Left ventricle myocardium superior (tissue), 1 donor: ENCODE measurements around the gene HNMT. TPM values are rescaled to one million over a fixed set of nuclear protein-coding genes. Genes with fewer than 3 reads are reported as not detected.
"Not testable (repeated sequence)": the region's sequence is repeated elsewhere in the genome, so short reads cannot be mapped to it uniquely, and the experiment has no call there.

Experiments
- ATAC-seq: fragments of 200-7000 bp; cut with Tn5 transposase; one replicate; pipeline ENCODE4 v1.9.1; 2020; ENCODE audit warnings: mild to moderate bottlenecking, moderate library complexity
- DNase-seq: peaks from one replicate; pipeline ENCODE4 v3.0.0-alpha.2; 2020
- intact Hi-C: fragments of 100-400 bp; cut with micrococcal nuclease; formaldehyde crosslinking; loops from one replicate; pipeline ENCODE4 v1.11.0; 2022
- long read RNA-seq: library from polyadenylated mRNA; unstranded; transcript quantifications from one replicate; pipeline ENCODE4 v2.0.0, GENCODE V29; 2021
- total RNA-seq: library from RNA; stranded (reverse); fragmentation: NEBNext Ultra II Directional; extraction: Animal tissue kit (Norgen Biotek cat#: 25700); gene quantifications from one replicate; pipeline ENCODE4 v1.2.1, GENCODE V29; 2021
- donor health status: DM: no; HTN: yes; CAD: no; lungs with severe emphysema.

Gene HNMT
- 11.0 TPM for total RNA-seq
- long read RNA-seq, partial matches to known transcripts: 0 of 5 reads
- long read RNA-seq, other reads (novel, unspliced or antisense): 1 of 5 reads

- intact Hi-C loops: no loop called here
- DNase-seq: peak; percentile 47
- ATAC-seq: peak; percentile 82
Observed at GRCh38 chr2:137964066-137964858, at the start of gene HNMT. TSS of gene HNMT (plus strand) at chr2:137964473. CDS start at chr2:137964492, 19 bp downstream.

GRCh38 chr2:137921105-137921880 is 43.0 kb upstream of the HNMT start:
- intact Hi-C loops: no loop called here
- DNase-seq: no peak
- no peak for ATAC-seq

- DNase-seq, intact Hi-C loops, ATAC-seq: not testable (repeated sequence)
Observed at GRCh38 chr2:137922171-137922570, 42.1 kb upstream of the HNMT start.

GRCh38 chr2:137924019-137924418 is 40.3 kb upstream of the HNMT start:
- ATAC-seq: no peak

GRCh38 chr2:137925599-137925998 is 38.7 kb upstream of the HNMT start:
- intact Hi-C loops: no loop called here
- DNase-seq: no peak
- ATAC-seq: no peak

More at GRCh38 chr2:137924019-137924418, 40.3 kb upstream of the HNMT start:
- no peak for DNase-seq
- intact Hi-C loops: no loop called here

GRCh38 chr2:137927846-137928245 is 36.4 kb upstream of the HNMT start:
- intact Hi-C loops: no loop called here
- ATAC-seq (no peak), DNase-seq (no peak)

GRCh38 chr2:137928547-137929518 is 35.4 kb upstream of the HNMT start:
- no peak for ATAC-seq
- DNase-seq: no peak
- intact Hi-C loops: no loop called here

GRCh38 chr2:137929519-137929916 is 34.8 kb upstream of the HNMT start:
- no peak for ATAC-seq
- intact Hi-C loops: no loop called here

GRCh38 chr2:137930146-137930545 is 34.1 kb upstream of the HNMT start:
- intact Hi-C loops: no loop called here
- DNase-seq (no peak), ATAC-seq (no peak)

More at GRCh38 chr2:137929519-137929916, 34.8 kb upstream of the HNMT start:
- no peak for DNase-seq

GRCh38 chr2:137935591-137935990 is 28.7 kb upstream of the HNMT start:
- intact Hi-C loops: no loop called here
- no peak for DNase-seq
- ATAC-seq: no peak

GRCh38 chr2:137937246-137937645 is 27.0 kb upstream of the HNMT start:
- DNase-seq: no peak
- no peak for ATAC-seq
- intact Hi-C loops: no loop called here

- ATAC-seq: no peak
- DNase-seq: no peak
- intact Hi-C loops: no loop called here
Observed at GRCh38 chr2:137937778-137938177, 26.5 kb upstream of the HNMT start.

- DNase-seq (no peak), ATAC-seq (peak; percentile 35)
- intact Hi-C loops: no loop called here
Observed at GRCh38 chr2:137938204-137938603, 26.1 kb upstream of the HNMT start.

- no peak for ATAC-seq
- intact Hi-C loops: no loop called here
- no peak for DNase-seq
Observed at GRCh38 chr2:137939026-137939425, 25.2 kb upstream of the HNMT start.

GRCh38 chr2:137940154-137940553 is 24.1 kb upstream of the HNMT start:
- intact Hi-C loops: loop anchor here (10.0 kb wide), 1 partner anchor 155 kb away; no protein-coding TSS in a partner anchor
- no peak for ATAC-seq
- no peak for DNase-seq

GRCh38 chr2:137942037-137942832 is 22.0 kb upstream of the HNMT start:
- ATAC-seq (no peak), DNase-seq (no peak)
- intact Hi-C loops: loop anchor here (10.0 kb wide), 1 partner anchor 153 kb away; no protein-coding TSS in a partner anchor

GRCh38 chr2:137942833-137943677 is 21.2 kb upstream of the HNMT start:
- intact Hi-C loops: loop anchor here (10.0 kb wide), 1 partner anchor 152 kb away; no protein-coding TSS in a partner anchor
- no peak for DNase-seq
- ATAC-seq: no peak
